Stimulated activated memory B cell treated with anti-CD40 and anti-IgM and Interleukin-4, amounts not matched to agents 10 μg/mL and 1 μg/mL and 100 μg/mL, for 72 hours (primary cell): ENCODE data around the gene ARHGAP24.
A peak's percentile ranks its signal among the peaks of the same experiment; 100 is the strongest.

Source experiments
- ATAC-seq: fragments of 150-1000 bp; cut with Tn5 transposase; 2 replicates; pipeline ENCODE4 v1.10.0; 2021
- H3K27ac Mint-ChIP-seq: one replicate; pipeline ENCODE4 v1.8.0; 2022; ENCODE audit warnings: mild to moderate bottlenecking, mixed read lengths
- H3K27me3 Mint-ChIP-seq: one replicate; pipeline ENCODE4 v1.8.0; 2022; ENCODE audit warnings: mixed read lengths
- H3K36me3 Mint-ChIP-seq: one replicate; pipeline ENCODE4 v1.8.0; 2022; ENCODE audit warnings: mixed read lengths
- H3K4me1 Mint-ChIP-seq: one replicate; pipeline ENCODE4 v1.8.0; 2022; ENCODE audit warnings: mixed read lengths
- H3K4me3 Mint-ChIP-seq: one replicate; pipeline ENCODE4 v1.8.0; 2022; ENCODE audit warnings: mild to moderate bottlenecking, moderate library complexity, mixed read lengths
- H3K9me3 Mint-ChIP-seq: one replicate; pipeline ENCODE4 v1.8.0; 2022; ENCODE audit warnings: mixed read lengths

Gene ARHGAP24

GRCh38 chr4:85459736-85460135 is 15.2 kb upstream of the ARHGAP24 start:
- peaks cover 15% of the 10 kb centered on the region for H3K4me1 Mint-ChIP-seq
- no peak overlapping the region for H3K27ac Mint-ChIP-seq
- H3K36me3 Mint-ChIP-seq: no peaks in the 10 kb centered on the region
- H3K9me3 Mint-ChIP-seq: no peaks in the 10 kb centered on the region
- no peak for ATAC-seq
- no peak overlapping the region for H3K4me3 Mint-ChIP-seq
- H3K27me3 Mint-ChIP-seq: no peaks in the 10 kb centered on the region

GRCh38 chr4:85474356-85474755 is 594 bp upstream of the ARHGAP24 start:
- Mint-ChIP-seq H3K9me3 (no peaks in the 10 kb centered on the region), H3K27ac (peak overlapping the region; percentile 99), H3K4me3 (peak overlapping the region; percentile 99), H3K4me1 (peaks cover 53% of the 10 kb centered on the region), H3K27me3 (no peaks in the 10 kb centered on the region), H3K36me3 (no peaks in the 10 kb centered on the region)
- ATAC-seq: no peak

- ATAC-seq: no peak
- H3K9me3 Mint-ChIP-seq: no peaks in the 10 kb centered on the region
- H3K4me3 Mint-ChIP-seq: peak overlapping the region; percentile 99
- H3K27me3 Mint-ChIP-seq: no peaks in the 10 kb centered on the region
- H3K36me3 Mint-ChIP-seq: no peaks in the 10 kb centered on the region
- H3K4me1 Mint-ChIP-seq: peaks cover 62% of the 10 kb centered on the region
- peak overlapping the region; percentile 99 for H3K27ac Mint-ChIP-seq
These were observed 782 bp downstream of the ARHGAP24 start for GRCh38 chr4:85475631-85476233.

- ATAC-seq: no peak
- Mint-ChIP-seq H3K4me1 (peaks cover 66% of the 10 kb centered on the region), H3K27ac (peak overlapping the region; percentile 99), H3K4me3 (peak overlapping the region; percentile 89), H3K27me3 (no peaks in the 10 kb centered on the region), H3K36me3 (no peaks in the 10 kb centered on the region), H3K9me3 (no peaks in the 10 kb centered on the region)
These were observed 1.4 kb downstream of the ARHGAP24 start for GRCh38 chr4:85476381-85476780.

GRCh38 chr4:85477534-85477933 is 2.6 kb downstream of the ARHGAP24 start:
- Mint-ChIP-seq H3K4me3 (peak overlapping the region; percentile 89), H3K36me3 (no peaks in the 10 kb centered on the region), H3K4me1 (peaks cover 74% of the 10 kb centered on the region)

GRCh38 chr4:85478576-85478975 is 3.6 kb downstream of the ARHGAP24 start:
- peak overlapping the region; percentile 71 for H3K4me3 Mint-ChIP-seq
- ATAC-seq: no peak

More at GRCh38 chr4:85477534-85477933, 2.6 kb downstream of the ARHGAP24 start:
- H3K27ac Mint-ChIP-seq: peak overlapping the region; percentile 99
- no peaks in the 10 kb centered on the region for H3K9me3 Mint-ChIP-seq
- no peaks in the 10 kb centered on the region for H3K27me3 Mint-ChIP-seq
- peak; percentile 68 for ATAC-seq

GRCh38 chr4:85482010-85482738 is 7.2 kb downstream of the ARHGAP24 start:
- ATAC-seq: peak; percentile 52
- Mint-ChIP-seq H3K27me3 (no peaks in the 10 kb centered on the region), H3K27ac (peak overlapping the region; percentile 72), H3K4me3 (no peak overlapping the region), H3K9me3 (no peaks in the 10 kb centered on the region), H3K4me1 (peaks cover 61% of the 10 kb centered on the region), H3K36me3 (no peaks in the 10 kb centered on the region)

More at GRCh38 chr4:85478576-85478975, 3.6 kb downstream of the ARHGAP24 start:
- peak overlapping the region; percentile 99 for H3K27ac Mint-ChIP-seq
- H3K9me3 Mint-ChIP-seq: no peaks in the 10 kb centered on the region
- peaks cover 68% of the 10 kb centered on the region for H3K4me1 Mint-ChIP-seq
- no peaks in the 10 kb centered on the region for H3K36me3 Mint-ChIP-seq
- H3K27me3 Mint-ChIP-seq: no peaks in the 10 kb centered on the region

GRCh38 chr4:85486425-85487086 is 11.6 kb downstream of the ARHGAP24 start:
- no peak for ATAC-seq

GRCh38 chr4:85488416-85488815 is 13.5 kb downstream of the ARHGAP24 start:
- Mint-ChIP-seq H3K4me3 (no peak overlapping the region), H3K9me3 (no peaks in the 10 kb centered on the region), H3K36me3 (peaks cover 6% of the 10 kb centered on the region), H3K27me3 (no peaks in the 10 kb centered on the region), H3K4me1 (peaks cover 48% of the 10 kb centered on the region), H3K27ac (peak overlapping the region; percentile 81)
- ATAC-seq: no peak

More at GRCh38 chr4:85486425-85487086, 11.6 kb downstream of the ARHGAP24 start:
- Mint-ChIP-seq H3K36me3 (no peaks in the 10 kb centered on the region), H3K4me3 (no peak overlapping the region), H3K27me3 (no peaks in the 10 kb centered on the region), H3K9me3 (no peaks in the 10 kb centered on the region), H3K4me1 (peaks cover 42% of the 10 kb centered on the region), H3K27ac (no peak overlapping the region)

GRCh38 chr4:85489273-85489981 is 14.5 kb downstream of the ARHGAP24 start:
- peaks cover 13% of the 10 kb centered on the region for H3K36me3 Mint-ChIP-seq
- no peak overlapping the region for H3K4me3 Mint-ChIP-seq
- ATAC-seq: no peak
- H3K27me3 Mint-ChIP-seq: no peaks in the 10 kb centered on the region
- H3K27ac Mint-ChIP-seq: peak overlapping the region; percentile 81
- no peaks in the 10 kb centered on the region for H3K9me3 Mint-ChIP-seq
- H3K4me1 Mint-ChIP-seq: peaks cover 53% of the 10 kb centered on the region

GRCh38 chr4:85491527-85491926 is 16.6 kb downstream of the ARHGAP24 start:
- H3K27ac Mint-ChIP-seq: peak overlapping the region; percentile 81
- peak; percentile 93 for ATAC-seq
- no peaks in the 10 kb centered on the region for H3K27me3 Mint-ChIP-seq
- peak overlapping the region; percentile 46 for H3K4me3 Mint-ChIP-seq
- H3K4me1 Mint-ChIP-seq: peaks cover 58% of the 10 kb centered on the region
- peaks cover 13% of the 10 kb centered on the region for H3K36me3 Mint-ChIP-seq
- H3K9me3 Mint-ChIP-seq: peaks cover 2% of the 10 kb centered on the region

- H3K36me3 Mint-ChIP-seq: peaks cover 13% of the 10 kb centered on the region
- no peak for ATAC-seq
- peak overlapping the region; percentile 46 for H3K4me3 Mint-ChIP-seq
- H3K27ac Mint-ChIP-seq: peak overlapping the region; percentile 81
- no peaks in the 10 kb centered on the region for H3K27me3 Mint-ChIP-seq
- H3K4me1 Mint-ChIP-seq: peaks cover 62% of the 10 kb centered on the region
- peaks cover 2% of the 10 kb centered on the region for H3K9me3 Mint-ChIP-seq
These were observed 17.4 kb downstream of the ARHGAP24 start for GRCh38 chr4:85492336-85492735.

GRCh38 chr4:85495621-85496020 is 20.7 kb downstream of the ARHGAP24 start:
- H3K4me3 Mint-ChIP-seq: no peak overlapping the region
- peaks cover 2% of the 10 kb centered on the region for H3K9me3 Mint-ChIP-seq
- no peak for ATAC-seq

GRCh38 chr4:85496126-85496849 is 21.3 kb downstream of the ARHGAP24 start:
- no peak for ATAC-seq
- peak overlapping the region; percentile 90 for H3K27ac Mint-ChIP-seq
- H3K36me3 Mint-ChIP-seq: peaks cover 13% of the 10 kb centered on the region
- peaks cover 73% of the 10 kb centered on the region for H3K4me1 Mint-ChIP-seq
- no peaks in the 10 kb centered on the region for H3K27me3 Mint-ChIP-seq
- peaks cover 2% of the 10 kb centered on the region for H3K9me3 Mint-ChIP-seq
- H3K4me3 Mint-ChIP-seq: peak overlapping the region; percentile 51

More at GRCh38 chr4:85495621-85496020, 20.7 kb downstream of the ARHGAP24 start:
- H3K27me3 Mint-ChIP-seq: no peaks in the 10 kb centered on the region
- H3K36me3 Mint-ChIP-seq: peaks cover 13% of the 10 kb centered on the region
- H3K4me1 Mint-ChIP-seq: peaks cover 66% of the 10 kb centered on the region
- H3K27ac Mint-ChIP-seq: peak overlapping the region; percentile 90
